GM23338 (cell line): ENCODE data around the gene CCL7. TPM values are rescaled to one million over a fixed set of nuclear protein-coding genes. Genes with fewer than 3 reads are reported as not detected.

Source experiments
- ATAC-seq: fragments of 200-7000 bp; cut with Tn5 transposase; 3 replicates; pipeline ENCODE4 v1.9.1; 2020
- DNase-seq: peaks from one replicate; pipeline ENCODE4 v3.0.0-alpha.2; 2015; ENCODE audit warnings: low spot score
- H2AFZ ChIP-seq: fragments of 200-600 bp; sonication (generic); 2 replicates; pipeline ENCODE4 v1.8.0; 2016; ENCODE audit warnings: antibody characterized with exemption, mild to moderate bottlenecking, moderate library complexity
- H3F3A ChIP-seq: fragments of 200-600 bp; sonication (generic); replicated peaks from 2 replicates; pipeline ENCODE4 v1.8.0; 2017; ENCODE audit warnings: antibody characterized with exemption, mixed run types, low read depth
- H3K27ac ChIP-seq: fragments of 200-600 bp; sonication (generic); 2 replicates; pipeline ENCODE4 v1.6.1; 2016; ENCODE audit warnings: low read depth
- H3K27me3 ChIP-seq: fragments of 200-600 bp; sonication (generic); 2 replicates; pipeline ENCODE4 v1.8.0; 2016; ENCODE audit warnings: mild to moderate bottlenecking, mixed run types, moderate library complexity; ENCODE audit not compliant: insufficient read depth
- H3K36me3 ChIP-seq: fragments of 200-600 bp; sonication (generic); 2 replicates; pipeline ENCODE4 v1.8.0; 2016; ENCODE audit warnings: mild to moderate bottlenecking; ENCODE audit not compliant: insufficient read depth
- H3K4me1 ChIP-seq: fragments of 200-600 bp; sonication (generic); 2 replicates; pipeline ENCODE4 v1.8.0; 2016; ENCODE audit warnings: mild to moderate bottlenecking, moderate library complexity; ENCODE audit not compliant: insufficient read depth
- H3K4me2 ChIP-seq: fragments of 200-600 bp; sonication (generic); 2 replicates; pipeline ENCODE4 v1.7.1; 2017; ENCODE audit warnings: mixed run types
- H3K4me3 ChIP-seq: fragments of 200-600 bp; sonication (generic); 2 replicates; pipeline ENCODE4 v1.6.1; 2016; ENCODE audit warnings: mixed run types
- H3K79me2 ChIP-seq: fragments of 200-600 bp; sonication (generic); replicated peaks from 2 replicates; pipeline ENCODE4 v1.8.0; 2017; ENCODE audit warnings: mild to moderate bottlenecking; ENCODE audit not compliant: insufficient read depth
- H3K9me2 ChIP-seq: fragments of 200-600 bp; sonication (generic); 2 replicates; pipeline ENCODE4 v1.8.0; 2017; ENCODE audit not compliant: insufficient read depth
- H4K20me1 ChIP-seq: fragments of 200-600 bp; sonication (generic); replicated peaks from 2 replicates; pipeline ENCODE4 v1.8.0; 2017; ENCODE audit warnings: mild to moderate bottlenecking; ENCODE audit not compliant: insufficient read depth
- H3K27ac Mint-ChIP-seq: 2 replicates; pipeline ENCODE4 v1.8.0; 2020; ENCODE audit warnings: inconsistent platforms, mild to moderate bottlenecking, moderate library complexity, mixed read lengths
- H3K27me3 Mint-ChIP-seq: 3 replicates; pipeline ENCODE4 v1.8.0; 2022; ENCODE audit warnings: low read depth, mild to moderate bottlenecking, moderate library complexity, mixed read lengths, inconsistent platforms; ENCODE audit not compliant: insufficient read depth, poor library complexity
- H3K36me3 Mint-ChIP-seq: 3 replicates; pipeline ENCODE4 v1.8.0; 2021; ENCODE audit warnings: low read depth, mild to moderate bottlenecking, inconsistent platforms, moderate library complexity, mixed read lengths
- H3K4me1 Mint-ChIP-seq: 3 replicates; pipeline ENCODE4 v1.8.0; 2020; ENCODE audit warnings: mild to moderate bottlenecking, inconsistent platforms, mixed read lengths
- H3K4me3 Mint-ChIP-seq: 3 replicates; pipeline ENCODE4 v1.8.0; 2021; ENCODE audit warnings: moderate library complexity, mild to moderate bottlenecking, inconsistent platforms, mixed read lengths
- H3K9me3 Mint-ChIP-seq: 3 replicates; pipeline ENCODE4 v1.8.0; 2020; ENCODE audit warnings: moderate library complexity, mild to moderate bottlenecking, inconsistent platforms, mixed read lengths
- CREB1 ChIP-seq: fragments of 250-450 bp; sonication (Bioruptor Pico); IDR thresholded peaks from 2 replicates; pipeline ENCODE4 v1.5.0; 2020; ENCODE audit warnings: low read depth, mild to moderate bottlenecking, moderate library complexity
- CTCF ChIP-seq, 2 experiments: fragments of 200-600 bp in 1 of 2; sonication (generic) in 1 of 2; conservative IDR thresholded peaks; 2 replicates each; pipeline versions ENCODE4 v1.5.1 to v1.6.1; 2016 to 2017; ENCODE audit warnings: antibody characterized with exemption in 2 of 2, low read depth in 2 of 2, mild to moderate bottlenecking in 2 of 2, moderate library complexity in 1 of 2
- EZH2 ChIP-seq: fragments of 200-600 bp; sonication (generic); IDR thresholded peaks from one replicate; pipeline ENCODE4 v1.8.0; 2017; ENCODE audit warnings: antibody characterized with exemption, mild to moderate bottlenecking, low read depth; ENCODE audit not compliant: unreplicated experiment
- EZH2phosphoT487 ChIP-seq: fragments of 200-600 bp; sonication (generic); IDR thresholded peaks from one replicate; pipeline ENCODE4 v1.8.1; 2018; ENCODE audit warnings: antibody characterized with exemption; ENCODE audit not compliant: unreplicated experiment
- JUNB ChIP-seq: IDR thresholded peaks from one replicate; pipeline ENCODE4 v1.6.1; 2016; ENCODE audit warnings: antibody characterized with exemption; ENCODE audit not compliant: unreplicated experiment
- NANOG ChIP-seq: IDR thresholded peaks from 2 replicates; pipeline ENCODE4 v1.6.1; 2016; ENCODE audit warnings: antibody characterized with exemption, borderline replicate concordance
- POLR2AphosphoS5 ChIP-seq: IDR thresholded peaks from 2 replicates; pipeline ENCODE4 v1.6.1; 2016; ENCODE audit warnings: antibody characterized with exemption, low read depth
- STAT1 ChIP-seq: IDR thresholded peaks from one replicate; pipeline ENCODE4 v1.6.1; 2016; ENCODE audit warnings: antibody characterized with exemption; ENCODE audit not compliant: unreplicated experiment
- ZNF114 ChIP-seq: fragments of 250-450 bp; sonication (Bioruptor Pico); IDR thresholded peaks from 2 replicates; pipeline ENCODE4 v1.5.0; 2020; ENCODE audit warnings: mild to moderate bottlenecking, moderate library complexity
- ZNF331 ChIP-seq: fragments of 250-450 bp; sonication (Bioruptor Pico); IDR thresholded peaks from 2 replicates; pipeline ENCODE4 v1.5.0; 2020; ENCODE audit warnings: low read depth, mild to moderate bottlenecking, moderate library complexity
- ZNF462 ChIP-seq: fragments of 250-450 bp; sonication (Bioruptor Pico); IDR thresholded peaks from 2 replicates; pipeline ENCODE4 v1.5.0; 2020; ENCODE audit warnings: mild to moderate bottlenecking, moderate library complexity
- polyA plus RNA-seq: library from polyadenylated mRNA; unstranded; fragments of >200 nt; fragmentation: Nextera tagmentation; extraction: Ambion mirVana; gene quantifications from 2 replicates; pipeline ENCODE4 v1.2.1, GENCODE V29; 2016
- total RNA-seq: library from RNA; depleted of rRNA; stranded (reverse); fragments of >200 nt; shearing (Covaris generic); gene quantifications from 2 replicates; pipeline ENCODE4 v1.2.3, GENCODE V29; 2014
- TF ChIP-seq, protein P1 (sequence below): IDR thresholded peaks from one replicate; pipeline ENCODE4 v1.6.1; 2018; ENCODE audit warnings: antibody characterized with exemption; ENCODE audit not compliant: unreplicated experiment
- TF ChIP-seq, protein P2 (sequence below): IDR thresholded peaks from 2 replicates; pipeline ENCODE4 v1.6.1; 2016; ENCODE audit warnings: antibody characterized with exemption

The CCL7 gene
- total and polyA plus RNA-seq, 2 experiments from 2014 or later, result not detected

DNA sequence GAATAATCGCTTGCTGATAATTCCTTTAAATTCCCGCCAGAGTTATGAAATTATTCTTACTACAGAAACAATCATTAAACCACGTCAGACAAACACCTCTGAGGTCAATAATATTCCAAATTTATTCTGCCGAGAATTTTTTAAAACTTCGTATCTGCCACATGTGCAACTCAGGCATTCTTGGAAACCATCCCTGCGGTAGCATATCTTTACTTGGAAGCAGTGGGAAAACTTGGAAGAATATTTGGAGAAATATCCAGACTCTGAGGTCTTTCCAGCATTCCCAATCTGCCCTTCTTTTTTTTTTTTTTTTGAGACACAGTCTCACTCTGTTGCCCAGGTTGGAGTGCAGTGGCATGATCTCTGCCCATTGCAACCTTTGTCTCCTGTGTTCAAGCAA lies 13.6 kb downstream of the CCL7 start:
- no peak overlapping the region for H2AFZ ChIP-seq
- Mint-ChIP-seq H3K9me3 (no peaks in the 10 kb centered on the region), H3K27ac (no peak overlapping the region), H3K27me3 (peaks cover 4% of the 10 kb centered on the region), H3K36me3 (no peaks in the 10 kb centered on the region), H3K4me1 (no peaks in the 10 kb centered on the region), H3K4me3 (no peak overlapping the region)
- no peak overlapping the region for H3K27ac ChIP-seq
- ATAC-seq (no peak), DNase-seq (no peak)
- H3K4me1 ChIP-seq, result no peaks in the 10 kb centered on the region
- no peaks in the 10 kb centered on the region for H3K79me2 ChIP-seq
- H3K36me3 ChIP-seq, result no peaks in the 10 kb centered on the region
- peaks cover 7% of the 10 kb centered on the region; the same call in 1 of the 2 replicates for H3K9me2 ChIP-seq
- H4K20me1 ChIP-seq, result no peaks in the 10 kb centered on the region
- TF ChIP-seq, protein P1, sequence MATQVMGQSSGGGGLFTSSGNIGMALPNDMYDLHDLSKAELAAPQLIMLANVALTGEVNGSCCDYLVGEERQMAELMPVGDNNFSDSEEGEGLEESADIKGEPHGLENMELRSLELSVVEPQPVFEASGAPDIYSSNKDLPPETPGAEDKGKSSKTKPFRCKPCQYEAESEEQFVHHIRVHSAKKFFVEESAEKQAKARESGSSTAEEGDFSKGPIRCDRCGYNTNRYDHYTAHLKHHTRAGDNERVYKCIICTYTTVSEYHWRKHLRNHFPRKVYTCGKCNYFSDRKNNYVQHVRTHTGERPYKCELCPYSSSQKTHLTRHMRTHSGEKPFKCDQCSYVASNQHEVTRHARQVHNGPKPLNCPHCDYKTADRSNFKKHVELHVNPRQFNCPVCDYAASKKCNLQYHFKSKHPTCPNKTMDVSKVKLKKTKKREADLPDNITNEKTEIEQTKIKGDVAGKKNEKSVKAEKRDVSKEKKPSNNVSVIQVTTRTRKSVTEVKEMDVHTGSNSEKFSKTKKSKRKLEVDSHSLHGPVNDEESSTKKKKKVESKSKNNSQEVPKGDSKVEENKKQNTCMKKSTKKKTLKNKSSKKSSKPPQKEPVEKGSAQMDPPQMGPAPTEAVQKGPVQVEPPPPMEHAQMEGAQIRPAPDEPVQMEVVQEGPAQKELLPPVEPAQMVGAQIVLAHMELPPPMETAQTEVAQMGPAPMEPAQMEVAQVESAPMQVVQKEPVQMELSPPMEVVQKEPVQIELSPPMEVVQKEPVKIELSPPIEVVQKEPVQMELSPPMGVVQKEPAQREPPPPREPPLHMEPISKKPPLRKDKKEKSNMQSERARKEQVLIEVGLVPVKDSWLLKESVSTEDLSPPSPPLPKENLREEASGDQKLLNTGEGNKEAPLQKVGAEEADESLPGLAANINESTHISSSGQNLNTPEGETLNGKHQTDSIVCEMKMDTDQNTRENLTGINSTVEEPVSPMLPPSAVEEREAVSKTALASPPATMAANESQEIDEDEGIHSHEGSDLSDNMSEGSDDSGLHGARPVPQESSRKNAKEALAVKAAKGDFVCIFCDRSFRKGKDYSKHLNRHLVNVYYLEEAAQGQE, result no peak
- TF ChIP-seq EZH2, result no peak
- TF ChIP-seq POLR2AphosphoS5, result no peak
- no peak for TF ChIP-seq NANOG
- no peak for TF ChIP-seq ZNF331 (CRISPR knock-in tag)
- TF ChIP-seq CREB1 (CRISPR knock-in tag), result no peak
- TF ChIP-seq CTCF (conservative IDR thresholded peaks at IDR 0.05; ENCODE audit: low read depth in 2 of 2), result no peak
- no peak for TF ChIP-seq ZNF114 (CRISPR knock-in tag)
- no peak for TF ChIP-seq STAT1
- no peak for TF ChIP-seq ZNF462 (CRISPR knock-in tag)
- TF ChIP-seq JUNB, result no peak
- TF ChIP-seq EZH2phosphoT487, result no peak
- TF ChIP-seq, protein P2, sequence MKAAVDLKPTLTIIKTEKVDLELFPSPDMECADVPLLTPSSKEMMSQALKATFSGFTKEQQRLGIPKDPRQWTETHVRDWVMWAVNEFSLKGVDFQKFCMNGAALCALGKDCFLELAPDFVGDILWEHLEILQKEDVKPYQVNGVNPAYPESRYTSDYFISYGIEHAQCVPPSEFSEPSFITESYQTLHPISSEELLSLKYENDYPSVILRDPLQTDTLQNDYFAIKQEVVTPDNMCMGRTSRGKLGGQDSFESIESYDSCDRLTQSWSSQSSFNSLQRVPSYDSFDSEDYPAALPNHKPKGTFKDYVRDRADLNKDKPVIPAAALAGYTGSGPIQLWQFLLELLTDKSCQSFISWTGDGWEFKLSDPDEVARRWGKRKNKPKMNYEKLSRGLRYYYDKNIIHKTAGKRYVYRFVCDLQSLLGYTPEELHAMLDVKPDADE, result no peak
- no peak overlapping the region for H3K4me3 ChIP-seq
- H3F3A ChIP-seq, result no peaks in the 10 kb centered on the region
- no peak overlapping the region for H3K4me2 ChIP-seq
- H3K27me3 ChIP-seq, result no peaks in the 10 kb centered on the region
